ENCODE data around the gene SIMC1.
A peak's percentile ranks its signal among the peaks of the same experiment; 100 is the strongest.

SIMC1 gene

DNA sequence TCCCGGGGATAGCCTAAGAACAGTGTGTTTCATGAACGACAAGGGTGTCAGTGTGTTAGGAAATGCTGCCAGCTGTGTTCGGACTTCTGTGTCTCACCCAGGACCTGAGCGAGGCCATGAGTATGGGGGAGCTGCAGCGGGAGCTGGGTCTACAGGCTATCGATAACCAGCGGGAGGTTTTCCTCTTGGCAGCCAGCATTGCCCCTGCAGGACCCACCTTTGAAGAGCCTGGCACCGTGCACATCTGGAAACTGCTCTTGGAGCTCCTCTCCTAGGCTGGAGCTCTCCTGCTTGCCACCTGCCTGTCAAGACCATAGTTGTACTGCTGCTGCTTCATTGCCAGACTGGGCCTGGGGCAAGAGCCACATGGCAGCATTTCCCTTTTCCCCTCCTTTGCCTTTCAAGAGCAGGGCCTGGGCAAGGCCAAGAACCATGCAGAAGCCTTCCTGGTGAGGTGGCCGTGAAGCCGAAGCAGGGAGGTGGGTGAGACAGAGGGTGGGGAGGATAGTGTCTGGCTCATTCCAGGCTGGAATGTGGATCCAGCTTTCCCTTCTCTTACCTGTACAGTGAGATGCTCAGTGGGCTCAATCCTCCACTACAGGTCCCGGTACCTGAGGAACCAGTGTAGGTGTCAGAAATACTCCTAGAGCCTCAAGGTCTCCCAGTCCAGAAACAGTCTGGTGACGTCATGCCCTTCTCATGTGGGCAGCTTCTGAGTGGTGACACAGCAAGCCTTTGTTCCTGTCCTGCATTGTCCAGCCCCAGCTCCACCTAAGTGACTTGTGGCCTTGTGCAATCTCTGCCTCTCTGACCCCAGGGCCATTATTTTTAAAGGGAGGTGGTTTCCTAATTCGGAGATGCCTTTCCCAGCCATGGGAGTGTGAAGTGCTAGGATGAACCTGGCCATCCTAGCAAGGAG lies 133.7 kb downstream of the SIMC1 start:
- no peak overlapping the region for H3K27ac Mint-ChIP-seq
- ATAC-seq (replicated peaks) (no peak), DNase-seq (no peak)
- H3K27me3 Mint-ChIP-seq: no peaks in the 10 kb centered on the region
- H3K36me3 Mint-ChIP-seq: peaks cover 26 to 60% of the 10 kb centered on the region in 2 donors
- no peak overlapping the region for H3K4me3 Mint-ChIP-seq
- H3K4me1 Mint-ChIP-seq: peaks cover 15 to 19% of the 10 kb centered on the region in 2 donors
- no peaks in the 10 kb centered on the region for H3K9me3 Mint-ChIP-seq

DNA sequence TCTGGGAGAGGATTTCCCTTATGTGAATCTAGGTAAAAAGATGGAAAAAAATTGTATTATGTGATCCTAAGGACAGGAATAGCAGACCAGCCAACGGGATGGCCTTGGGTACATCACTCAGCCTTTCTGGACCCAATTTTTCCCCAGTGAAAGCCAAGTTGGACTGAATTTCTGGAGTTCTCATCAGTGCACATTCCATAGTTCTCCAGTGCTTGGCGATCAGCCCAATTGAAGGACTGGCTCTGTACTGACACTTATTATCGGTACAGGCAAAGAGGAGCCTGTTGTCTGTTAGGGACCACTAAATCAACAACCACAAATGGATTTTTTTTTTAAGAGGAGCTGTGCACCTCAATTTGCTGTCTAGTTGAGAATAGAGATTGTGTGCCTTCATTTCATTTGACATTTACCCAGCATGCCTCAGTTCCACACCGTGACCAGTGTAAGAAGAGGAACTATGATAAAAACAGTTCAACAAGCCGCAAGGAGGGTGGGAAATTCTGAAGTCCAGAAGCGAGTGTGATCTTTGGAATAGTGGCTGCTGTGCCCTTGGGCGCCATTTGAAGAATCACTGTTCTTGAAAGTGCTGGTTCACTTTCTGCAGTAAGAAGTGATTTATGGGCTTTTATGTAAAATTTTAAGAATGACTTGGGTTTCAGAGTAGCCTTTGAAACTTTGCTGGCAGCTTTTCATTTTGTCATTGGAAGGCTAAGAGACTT lies 135.0 kb downstream of the SIMC1 start:
- Mint-ChIP-seq H3K4me1 (peaks cover 6 to 8% of the 10 kb centered on the region in 2 donors), H3K4me3 (no peak overlapping the region), H3K27ac (peak overlapping the region; percentile 57), H3K9me3 (no peaks in the 10 kb centered on the region), H3K36me3 (peaks cover 18 to 52% of the 10 kb centered on the region in 2 donors), H3K27me3 (no peaks in the 10 kb centered on the region)
- no peak for DNase-seq
- peak; percentile 85 to 89 for ATAC-seq (replicated peaks)

DNA sequence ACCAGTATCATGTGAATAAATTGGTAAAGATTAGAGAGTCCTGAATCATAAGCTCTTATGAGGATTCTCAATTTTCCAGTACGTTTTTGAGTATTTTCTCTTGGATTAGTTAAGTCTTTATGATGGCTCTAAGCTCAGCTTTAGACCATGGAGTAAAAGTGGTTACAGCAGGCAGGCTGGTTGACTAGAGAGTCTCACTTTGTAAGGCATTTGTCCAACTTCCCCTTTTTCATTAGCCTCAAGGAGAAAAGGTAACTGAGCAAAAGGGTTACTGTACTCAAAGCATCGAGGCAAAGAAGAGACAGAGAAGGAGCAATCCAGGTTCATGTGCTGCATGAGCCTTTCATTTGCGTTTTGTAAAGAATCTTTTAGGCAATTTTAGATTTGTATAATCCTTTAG lies 141.7 kb downstream of the SIMC1 start:
- Mint-ChIP-seq H3K4me3 (no peak overlapping the region), H3K36me3 (peaks cover 28 to 56% of the 10 kb centered on the region in 2 donors), H3K9me3 (no peaks in the 10 kb centered on the region), H3K27me3 (no peaks in the 10 kb centered on the region), H3K27ac (no peak overlapping the region), H3K4me1 (peaks cover 4 to 18% of the 10 kb centered on the region in 2 donors)
- DNase-seq: no peak
- peak; percentile 85 to 88 for ATAC-seq (replicated peaks)

DNA sequence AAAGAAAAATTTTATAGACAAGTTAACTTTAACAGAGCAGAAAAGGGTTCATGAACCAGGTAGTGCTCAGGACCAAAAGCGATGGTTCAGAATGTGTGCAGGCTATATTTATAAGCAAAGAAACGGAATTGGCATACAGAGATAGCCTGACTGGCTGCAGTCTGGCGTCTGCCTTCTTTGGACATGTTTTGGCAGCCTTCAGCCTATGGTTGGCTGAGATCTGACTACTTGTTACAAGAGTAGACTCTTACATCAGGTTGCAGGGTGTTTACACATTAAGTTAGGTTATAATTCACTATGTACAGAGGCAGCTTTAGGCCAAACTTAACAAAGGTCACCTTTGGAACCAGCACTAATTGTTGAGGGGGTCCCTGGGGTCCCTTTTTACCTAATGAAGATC lies 143.2 kb downstream of the SIMC1 start:
- H3K9me3 Mint-ChIP-seq: no peaks in the 10 kb centered on the region
- ATAC-seq (replicated peaks): no peak
- H3K27ac Mint-ChIP-seq: no peak overlapping the region
- H3K4me1 Mint-ChIP-seq: peaks cover 13 to 32% of the 10 kb centered on the region in 2 donors
- DNase-seq: no peak
- peaks cover 33 to 60% of the 10 kb centered on the region in 2 donors for H3K36me3 Mint-ChIP-seq
- no peaks in the 10 kb centered on the region for H3K27me3 Mint-ChIP-seq
- no peak overlapping the region for H3K4me3 Mint-ChIP-seq

DNA sequence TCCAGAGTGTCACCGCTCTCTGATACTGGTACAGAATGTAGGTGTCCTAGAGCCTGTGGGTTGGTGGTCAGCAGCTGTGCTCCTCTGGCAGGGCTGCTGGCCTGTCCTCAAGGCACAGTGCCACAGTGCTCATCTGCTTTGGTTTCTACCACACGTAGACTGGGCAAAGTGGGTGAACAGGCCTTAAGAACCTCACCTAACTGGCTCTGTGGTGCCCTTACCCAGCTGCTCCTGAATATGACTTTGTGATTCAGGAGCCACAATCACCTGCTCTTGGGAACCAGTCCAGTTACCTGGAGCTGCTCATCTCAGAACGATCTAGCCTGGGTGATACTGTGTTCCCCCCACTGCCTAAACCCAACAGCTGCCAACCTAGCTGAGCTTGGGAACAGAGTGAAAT lies 143.8 kb downstream of the SIMC1 start:
- Mint-ChIP-seq H3K9me3 (no peaks in the 10 kb centered on the region), H3K27me3 (no peaks in the 10 kb centered on the region), H3K27ac (no peak overlapping the region), H3K36me3 (peaks cover 37 to 62% of the 10 kb centered on the region in 2 donors), H3K4me3 (no peak overlapping the region), H3K4me1 (peaks cover 19 to 38% of the 10 kb centered on the region in 2 donors)
- no peak for DNase-seq
- no peak for ATAC-seq (replicated peaks)

DNA sequence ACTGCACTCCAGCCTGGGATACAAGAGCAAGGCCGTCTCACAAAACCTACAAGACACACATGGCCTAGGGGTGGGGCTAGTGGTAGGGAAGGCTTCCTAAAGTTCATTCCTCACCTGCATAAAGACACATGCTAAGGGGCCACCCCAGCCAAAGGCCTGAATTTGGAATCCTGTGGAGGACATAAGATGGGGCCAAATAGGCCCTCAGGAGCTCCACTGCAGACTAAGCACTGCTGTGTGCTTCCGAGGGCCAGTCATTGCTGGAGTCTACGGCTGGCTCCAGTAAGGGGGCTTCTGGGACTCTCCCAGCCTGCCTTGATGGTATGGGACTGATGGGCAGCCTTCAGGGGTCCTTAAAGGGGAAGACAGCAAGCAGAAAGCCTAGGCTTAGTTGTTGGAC lies 144.5 kb downstream of the SIMC1 start:
- ATAC-seq (replicated peaks): no peak
- Mint-ChIP-seq H3K4me1 (peaks cover 22 to 45% of the 10 kb centered on the region in 2 donors), H3K4me3 (no peak overlapping the region), H3K9me3 (no peaks in the 10 kb centered on the region), H3K27me3 (no peaks in the 10 kb centered on the region), H3K36me3 (peaks cover 38 to 65% of the 10 kb centered on the region in 2 donors), H3K27ac (no peak overlapping the region)
- no peak for DNase-seq

DNA sequence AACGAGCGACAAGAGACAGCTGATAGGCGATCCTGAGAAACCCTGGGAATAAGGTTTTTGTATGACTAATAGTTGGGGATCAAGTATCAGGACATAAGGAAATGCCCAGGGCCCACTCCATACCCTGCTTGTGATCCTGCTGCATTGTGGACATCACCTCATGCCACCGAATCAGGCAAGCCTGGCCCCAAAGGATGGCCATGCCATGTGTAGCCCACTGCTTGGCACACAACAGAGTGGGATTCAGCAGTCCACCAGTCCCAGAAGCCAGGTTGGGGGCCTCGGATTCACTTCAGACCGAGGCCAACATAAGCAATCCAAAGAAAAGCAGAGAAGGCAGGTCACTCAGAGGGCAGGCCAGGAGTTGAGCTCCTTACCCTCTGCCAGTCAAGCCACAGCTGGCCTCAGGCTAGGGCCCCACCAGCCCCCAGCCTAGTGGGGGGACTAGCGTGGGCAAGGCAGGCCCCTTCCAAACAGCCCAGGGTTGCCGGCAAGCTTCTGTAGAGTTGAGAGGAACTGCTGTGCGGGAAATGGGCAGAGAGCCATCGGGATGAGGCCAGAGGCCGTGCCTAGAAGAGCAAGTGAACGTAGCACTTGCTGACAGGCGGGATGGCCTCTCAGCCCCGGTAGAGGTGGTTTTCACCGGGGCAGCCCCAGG lies 145.2 kb downstream of the SIMC1 start:
- no peak overlapping the region for H3K27ac Mint-ChIP-seq

DNA sequence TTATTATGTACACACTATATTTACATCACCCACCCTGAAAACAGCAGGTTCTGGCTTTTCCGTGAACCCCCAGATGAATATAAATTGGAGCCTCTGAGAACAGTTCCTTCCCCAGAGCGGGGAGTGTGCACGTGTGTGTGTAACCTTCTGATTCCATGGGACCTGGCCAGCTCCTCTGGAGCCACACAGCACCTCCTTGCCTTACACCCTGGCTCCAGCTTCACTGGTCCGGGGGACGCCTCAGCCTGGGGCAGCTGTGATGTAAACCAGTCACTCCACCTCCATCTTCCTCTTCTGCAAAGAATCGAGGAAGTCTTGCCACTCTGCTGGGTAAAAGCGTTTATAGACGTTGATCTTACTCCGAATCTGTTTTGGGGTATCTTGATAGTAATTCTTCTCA lies 145.7 kb downstream of the SIMC1 start:
- Mint-ChIP-seq H3K4me3 (no peak overlapping the region), H3K9me3 (no peaks in the 10 kb centered on the region), H3K4me1 (peaks cover 24 to 50% of the 10 kb centered on the region in 2 donors), H3K27me3 (no peaks in the 10 kb centered on the region), H3K36me3 (peaks cover 45 to 71% of the 10 kb centered on the region in 2 donors), H3K27ac (no peak overlapping the region)
- no peak for ATAC-seq (replicated peaks)
- DNase-seq: no peak

More for the DNA sequence above, 145.2 kb downstream of the SIMC1 start:
- H3K4me3 Mint-ChIP-seq: no peak overlapping the region
- H3K36me3 Mint-ChIP-seq: peaks cover 45 to 70% of the 10 kb centered on the region in 2 donors
- H3K9me3 Mint-ChIP-seq: no peaks in the 10 kb centered on the region
- no peaks in the 10 kb centered on the region for H3K27me3 Mint-ChIP-seq
- peaks cover 24 to 50% of the 10 kb centered on the region in 2 donors for H3K4me1 Mint-ChIP-seq
- DNase-seq (no peak), ATAC-seq (replicated peaks) (no peak)

DNA sequence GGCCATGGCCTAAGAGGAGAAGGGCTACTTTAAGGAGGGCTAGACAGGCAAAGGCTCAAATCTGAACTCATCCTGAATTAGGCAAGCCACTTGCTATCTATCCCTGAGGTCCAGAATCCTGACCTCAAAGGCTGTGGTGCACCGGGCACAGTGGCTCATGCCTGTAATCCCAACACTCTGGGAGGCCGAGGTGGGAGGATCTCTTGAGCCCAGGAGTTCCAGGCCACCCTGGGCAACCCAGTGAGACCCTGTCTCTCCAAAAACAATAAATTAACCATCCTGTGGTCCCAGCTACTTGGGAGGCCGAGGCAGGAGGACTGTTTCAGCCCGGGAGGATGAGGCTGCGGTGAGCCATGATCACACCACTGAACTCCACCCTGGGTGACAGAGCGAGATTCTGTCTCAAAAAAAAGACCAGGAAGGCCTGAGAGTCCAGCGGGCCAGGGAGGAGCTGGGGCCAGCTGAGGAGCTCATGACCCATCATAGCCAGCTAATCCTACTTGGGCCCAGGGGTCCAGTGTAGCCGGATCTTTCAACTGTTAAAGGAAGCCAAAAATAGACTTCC lies 146.2 kb downstream of the SIMC1 start:
- Mint-ChIP-seq H3K4me1 (peaks cover 24 to 47% of the 10 kb centered on the region in 2 donors), H3K27ac (peak overlapping the region; percentile 31), H3K9me3 (no peaks in the 10 kb centered on the region), H3K27me3 (no peaks in the 10 kb centered on the region), H3K4me3 (no peak overlapping the region), H3K36me3 (peaks cover 41 to 70% of the 10 kb centered on the region in 2 donors)
- no peak for ATAC-seq (replicated peaks)
- no peak for DNase-seq

DNA sequence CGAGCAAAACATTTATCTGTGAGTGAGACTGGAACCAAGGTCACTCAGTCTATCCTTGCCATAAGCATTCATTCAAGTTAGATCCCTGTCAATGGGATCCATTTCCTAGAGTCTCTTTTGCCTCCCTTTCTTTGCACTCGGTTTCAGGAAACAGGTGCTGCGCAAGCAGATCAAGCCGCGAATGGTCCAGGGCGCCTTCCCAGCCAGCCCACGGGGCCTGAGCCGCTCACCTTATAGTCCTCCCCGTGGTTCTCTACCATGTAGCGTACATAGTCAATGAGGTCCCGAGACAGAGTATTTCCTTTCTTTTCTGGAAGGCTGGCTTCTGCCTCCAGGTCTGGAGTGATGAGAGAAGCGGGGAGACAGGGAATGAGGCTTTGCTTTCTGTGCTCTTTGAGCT lies 146.8 kb downstream of the SIMC1 start:
- no peak overlapping the region for H3K4me3 Mint-ChIP-seq
- no peak for DNase-seq
- peaks cover 37 to 67% of the 10 kb centered on the region in 2 donors for H3K36me3 Mint-ChIP-seq
- H3K9me3 Mint-ChIP-seq: no peaks in the 10 kb centered on the region
- no peaks in the 10 kb centered on the region for H3K27me3 Mint-ChIP-seq
- no peak overlapping the region for H3K27ac Mint-ChIP-seq
- peaks cover 22 to 45% of the 10 kb centered on the region in 2 donors for H3K4me1 Mint-ChIP-seq
- no peak for ATAC-seq (replicated peaks)

DNA sequence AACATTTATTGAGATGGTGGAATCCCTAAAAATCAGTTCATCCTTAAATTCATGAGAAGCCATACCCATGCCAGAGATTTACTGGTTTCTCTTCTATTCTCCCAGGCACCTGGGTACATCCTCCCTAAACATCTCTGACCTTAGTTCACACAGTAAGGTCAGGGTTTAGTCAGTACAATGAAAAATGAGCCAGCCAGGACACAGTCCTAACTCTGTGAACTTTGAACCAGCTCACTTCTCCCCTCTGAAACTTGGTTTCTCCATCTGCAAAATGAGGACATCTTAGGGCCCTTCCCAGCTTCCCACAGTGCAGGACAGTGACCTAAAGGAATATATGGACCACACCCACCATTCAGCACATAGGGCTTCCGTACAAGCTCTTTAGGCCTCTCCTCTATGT lies 148.3 kb downstream of the SIMC1 start:
- Mint-ChIP-seq H3K27ac (peak overlapping the region; percentile 69), H3K27me3 (no peaks in the 10 kb centered on the region), H3K36me3 (peaks cover 45 to 72% of the 10 kb centered on the region in 2 donors), H3K4me3 (peak overlapping the region; percentile 98 to 100), H3K9me3 (no peaks in the 10 kb centered on the region), H3K4me1 (peaks cover 22 to 44% of the 10 kb centered on the region in 2 donors)
- ATAC-seq (replicated peaks) (no peak), DNase-seq (no peak)

DNA sequence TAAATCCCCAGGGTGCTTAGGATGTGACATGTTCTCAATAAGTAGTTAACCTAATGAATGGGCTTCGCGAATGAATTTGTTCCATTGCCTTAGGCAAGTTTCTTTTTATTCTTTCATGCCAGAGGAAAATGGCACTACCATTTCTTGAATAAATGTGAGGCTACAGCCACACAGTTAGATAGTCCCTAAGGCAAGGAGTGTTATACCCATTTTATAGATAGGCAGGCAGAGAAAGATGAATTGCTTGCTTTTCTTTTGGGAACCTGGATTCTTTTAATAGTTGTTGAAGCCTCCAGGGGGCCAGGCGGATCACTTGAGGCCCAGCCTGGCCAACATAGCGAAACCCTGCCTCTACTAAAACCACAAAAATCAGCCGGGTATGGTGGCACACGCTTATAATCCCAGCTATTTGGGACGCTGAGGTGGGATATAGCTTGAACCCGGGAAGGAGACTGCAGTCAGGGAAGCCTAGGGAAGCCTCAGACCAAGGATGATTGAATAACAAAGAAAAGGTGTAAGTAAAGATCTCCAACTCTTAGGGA lies 149.2 kb downstream of the SIMC1 start:
- Mint-ChIP-seq H3K9me3 (no peaks in the 10 kb centered on the region), H3K27ac (peak overlapping the region; percentile 99), H3K4me3 (peak overlapping the region; percentile 98 to 100), H3K36me3 (peaks cover 43 to 75% of the 10 kb centered on the region in 2 donors), H3K4me1 (peaks cover 22 to 53% of the 10 kb centered on the region in 2 donors), H3K27me3 (no peaks in the 10 kb centered on the region)
- no peak for ATAC-seq (replicated peaks)
- no peak for DNase-seq

DNA sequence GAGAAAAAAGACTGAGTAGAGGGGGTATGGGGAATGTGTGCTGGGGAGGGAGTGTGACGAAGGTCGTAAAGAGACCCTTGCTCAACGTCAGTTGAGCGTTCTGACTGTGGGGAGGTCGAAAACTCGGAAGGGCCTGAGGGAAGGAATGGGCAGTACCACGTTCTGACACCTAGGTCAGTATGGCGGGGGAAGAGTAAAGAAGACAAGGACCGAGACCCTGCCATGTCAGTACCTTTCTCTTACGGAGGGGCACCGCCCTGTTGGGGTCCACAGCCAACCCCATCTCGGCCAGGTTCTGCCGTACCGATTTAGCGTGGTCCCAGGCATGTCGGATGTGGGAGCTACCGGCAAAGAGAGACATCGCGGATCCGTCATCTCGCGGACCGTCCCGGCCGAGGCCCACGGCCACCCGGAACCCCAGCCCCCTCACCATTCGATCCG lies 149.8 kb downstream of the SIMC1 start:
- Mint-ChIP-seq H3K9me3 (no peaks in the 10 kb centered on the region), H3K4me1 (peaks cover 22 to 53% of the 10 kb centered on the region in 2 donors), H3K4me3 (peak overlapping the region; percentile 98 to 100), H3K27me3 (no peaks in the 10 kb centered on the region), H3K36me3 (peaks cover 44 to 75% of the 10 kb centered on the region in 2 donors), H3K27ac (peak overlapping the region; percentile 99)
- ATAC-seq (replicated peaks): no peak
- DNase-seq: no peak
